22Rv1 (cell line): ENCODE measurements around the gene RABGAP1L.

Experiments used
- H3K27ac ChIP-seq: fragments of 450-650 bp; 2 replicates; pipeline ENCODE4 v1.5.1; 2017
- CTCF ChIP-seq: fragments of 450-650 bp; IDR thresholded peaks from 2 replicates; pipeline ENCODE4 v1.5.1; 2017; ENCODE audit warnings: mild to moderate bottlenecking
- ZFX ChIP-seq: fragments of 450-650 bp; IDR thresholded peaks from 2 replicates; pipeline ENCODE4 v1.6.1; 2017; ENCODE audit warnings: antibody characterized with exemption, borderline replicate concordance

The RABGAP1L gene

GRCh38 chr1:174194461-174194860, 35.1 kb downstream of the RABGAP1L start:
- no peak overlapping the region for H3K27ac ChIP-seq
- TF ChIP-seq CTCF (no peak), ZFX (no peak)

- H3K27ac ChIP-seq = no peak overlapping the region
- TF ChIP-seq CTCF (no peak), ZFX (no peak)
Measured at GRCh38 chr1:174197088-174197487, 37.8 kb downstream of the RABGAP1L start.

GRCh38 chr1:174197547-174197946, 38.2 kb downstream of the RABGAP1L start:
- TF ChIP-seq ZFX = no peak
- TF ChIP-seq CTCF = no peak

GRCh38 chr1:174198202-174198601, 38.9 kb downstream of the RABGAP1L start:
- no peak overlapping the region for H3K27ac ChIP-seq
- TF ChIP-seq ZFX (no peak), CTCF (no peak)

More at GRCh38 chr1:174197547-174197946, 38.2 kb downstream of the RABGAP1L start:
- no peak overlapping the region for H3K27ac ChIP-seq

GRCh38 chr1:174200746-174201145, 41.4 kb downstream of the RABGAP1L start:
- no peak overlapping the region for H3K27ac ChIP-seq

GRCh38 chr1:174204697-174205308, 45.5 kb downstream of the RABGAP1L start:
- no peak overlapping the region for H3K27ac ChIP-seq

More at GRCh38 chr1:174200746-174201145, 41.4 kb downstream of the RABGAP1L start:
- TF ChIP-seq CTCF (no peak), ZFX (no peak)

More at GRCh38 chr1:174204697-174205308, 45.5 kb downstream of the RABGAP1L start:
- TF ChIP-seq ZFX = no peak
- no peak for TF ChIP-seq CTCF
